HG03139 (cell line): ENCODE results near the gene POLR2E.

Experiments used
- ATAC-seq: cut with Tn5 transposase; IDR thresholded peaks from one replicate; pipeline ENCODE4 v1.9.1; 2021; ENCODE audit not compliant: unreplicated experiment

POLR2E gene

DNA sequence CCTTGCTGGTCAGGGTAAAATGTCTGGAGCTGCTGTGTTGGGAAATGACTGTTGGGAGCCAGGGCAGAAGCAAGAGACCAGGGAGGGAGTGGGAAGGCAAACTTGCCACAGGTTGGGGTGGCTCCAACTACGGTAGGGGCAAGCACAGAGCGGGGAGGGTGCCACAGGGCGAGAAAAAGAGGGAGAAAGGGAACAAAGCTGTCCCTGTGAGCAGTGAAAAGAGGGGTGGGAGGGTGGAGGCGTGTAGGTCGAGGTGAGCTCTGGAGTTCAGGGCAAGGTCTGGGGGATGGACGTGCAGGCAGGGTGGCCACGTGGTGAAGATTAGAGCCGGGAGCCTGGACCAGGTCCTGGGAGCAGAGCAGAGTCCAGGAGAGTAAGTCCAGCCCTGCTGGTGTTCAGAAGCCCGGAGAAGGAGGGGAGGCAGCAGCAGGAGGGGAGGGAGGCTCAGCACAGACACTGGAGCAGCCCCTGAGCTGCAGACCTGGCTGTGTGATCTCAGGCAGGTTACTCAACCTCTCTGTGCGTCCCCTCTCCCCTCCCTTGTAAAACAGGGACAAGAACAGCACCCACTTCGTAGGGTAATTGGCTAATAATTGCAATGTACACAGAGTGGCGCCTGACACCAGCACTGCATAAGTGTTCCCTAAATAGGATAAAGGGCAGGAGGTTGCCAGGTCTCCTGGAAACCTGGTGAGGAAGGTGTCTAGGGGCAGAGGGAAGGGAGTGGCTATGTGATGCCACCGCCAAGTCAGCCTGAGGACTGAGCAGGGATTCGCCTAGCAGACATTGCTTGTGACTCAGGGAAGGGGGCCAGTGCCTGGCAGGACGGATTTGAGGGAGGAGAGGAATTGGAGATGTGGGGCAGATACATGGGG, 3.2 kb upstream of the POLR2E start:
- ATAC-seq = no peak

DNA sequence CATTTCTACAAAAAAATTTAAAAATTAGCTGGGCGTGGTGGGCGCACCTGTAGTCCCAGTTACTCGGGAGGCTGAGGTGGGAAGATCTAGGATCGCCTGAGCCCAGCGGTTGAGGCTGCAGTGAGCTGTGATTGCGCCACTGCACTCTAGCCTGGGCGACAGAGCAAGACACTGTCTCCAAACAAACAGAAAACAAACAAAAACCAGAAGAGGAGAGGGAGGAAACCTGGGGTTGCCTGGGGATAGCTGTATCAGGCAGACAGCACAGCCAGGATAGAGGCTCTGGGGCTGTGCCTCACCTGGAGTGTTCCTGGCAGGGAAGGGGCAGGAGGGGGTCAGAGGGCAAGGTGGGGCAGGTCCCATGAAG, 2.6 kb upstream of the POLR2E start:
- ATAC-seq = no peak

DNA sequence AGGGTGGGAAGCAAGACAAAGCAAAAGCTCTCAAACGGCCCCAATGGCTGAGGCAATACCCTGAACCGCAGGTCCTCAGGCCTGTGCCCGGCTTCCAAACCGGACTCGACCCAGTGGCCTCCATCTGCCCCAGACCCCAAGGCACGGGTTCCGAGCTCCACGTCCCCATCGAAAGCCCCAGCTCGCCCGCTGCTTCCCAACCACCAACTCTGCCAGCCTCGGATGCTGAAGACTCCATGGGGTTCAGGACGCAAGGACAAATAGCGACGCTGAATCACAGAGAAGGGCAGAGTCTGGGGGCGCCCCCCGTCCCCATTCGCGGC, 559 bp downstream of the POLR2E start:
- no peak for ATAC-seq

DNA sequence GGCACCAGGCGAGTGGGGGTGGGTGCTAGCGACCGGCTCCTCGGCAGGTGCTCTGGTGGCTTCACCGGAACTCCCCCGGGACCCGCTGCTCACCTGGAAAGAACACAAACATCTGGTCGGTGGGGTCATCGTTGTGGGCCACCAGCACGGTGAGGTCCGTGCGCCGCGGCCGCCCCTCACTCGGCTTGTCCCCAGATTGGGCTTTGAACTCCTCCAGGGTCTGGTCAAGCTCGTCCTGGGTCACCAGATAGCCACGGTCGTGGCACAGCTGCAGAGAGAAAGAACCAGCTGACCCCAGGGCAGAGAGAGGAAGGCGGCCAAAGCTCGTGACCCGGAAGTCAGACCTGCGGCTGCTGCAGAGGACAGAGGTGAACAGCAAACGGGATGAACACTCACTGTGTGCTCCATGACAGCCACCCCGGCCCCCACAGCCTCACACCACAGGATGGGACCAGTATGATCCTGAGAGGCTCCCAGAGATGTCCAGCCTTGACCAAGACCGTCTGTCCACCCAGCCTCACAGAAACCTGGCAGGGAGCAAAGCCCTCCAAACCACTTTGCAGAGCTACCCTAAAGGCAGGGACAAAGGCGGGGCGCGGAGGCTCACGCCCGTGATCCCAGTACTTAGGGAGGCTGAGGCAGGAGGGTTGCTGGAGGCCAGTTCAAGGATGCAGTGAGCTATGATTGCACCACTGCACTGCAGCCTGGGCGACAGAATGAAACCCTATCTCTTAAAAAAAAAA, 1.2 kb downstream of the POLR2E start:
- no peak for ATAC-seq

DNA sequence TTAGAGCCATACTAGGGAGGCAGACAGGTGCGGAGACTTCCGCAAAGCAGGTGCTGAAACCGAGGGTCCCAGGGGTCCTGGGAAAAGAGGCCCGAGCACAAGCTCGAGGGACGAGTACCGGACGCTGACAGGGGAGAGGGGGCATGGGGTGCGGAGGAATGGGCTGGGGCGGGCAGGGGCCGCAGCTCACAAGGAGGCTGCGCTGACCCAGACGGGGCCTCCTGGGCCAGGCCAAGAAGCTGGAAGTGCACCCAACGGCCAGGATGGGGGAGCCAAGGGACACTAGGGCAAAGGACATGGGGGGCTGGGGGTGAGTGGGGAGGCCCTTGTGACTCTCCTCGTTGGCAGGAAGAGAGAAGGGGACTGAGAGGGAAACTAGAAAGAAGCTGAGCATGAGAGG, 1.8 kb downstream of the POLR2E start:
- ATAC-seq = no peak

DNA sequence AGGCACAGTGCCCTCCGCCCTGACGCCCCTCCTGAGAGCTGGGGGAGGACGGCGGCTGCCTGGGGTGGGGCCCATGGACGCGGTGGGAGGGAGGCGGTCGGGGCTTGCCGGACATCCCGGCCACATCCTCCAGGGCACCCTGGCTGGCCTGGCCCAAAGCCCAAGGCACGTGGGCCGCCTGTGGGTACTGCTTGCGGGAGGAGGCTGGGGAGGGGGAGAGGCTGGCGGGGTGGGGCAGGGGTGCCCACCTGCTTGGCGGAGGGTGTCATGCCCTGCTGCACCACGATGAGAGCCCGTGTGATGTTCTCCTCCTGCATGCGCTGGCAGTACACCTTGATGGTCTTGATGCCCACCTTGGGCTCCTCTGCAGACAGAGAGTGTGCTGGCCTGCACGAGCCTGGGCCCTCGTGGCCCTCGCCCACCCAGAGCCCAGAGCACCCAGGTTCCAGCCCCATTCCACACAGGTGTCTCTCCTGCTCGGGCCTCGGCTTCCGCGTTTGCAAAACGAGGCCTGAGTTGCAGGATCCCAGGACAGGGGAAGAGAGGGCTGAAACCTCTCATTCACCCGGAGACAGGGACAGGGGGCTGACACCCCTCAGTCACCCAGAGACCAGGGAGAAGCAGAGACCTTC, 3.5 kb downstream of the POLR2E start:
- ATAC-seq = no peak

DNA sequence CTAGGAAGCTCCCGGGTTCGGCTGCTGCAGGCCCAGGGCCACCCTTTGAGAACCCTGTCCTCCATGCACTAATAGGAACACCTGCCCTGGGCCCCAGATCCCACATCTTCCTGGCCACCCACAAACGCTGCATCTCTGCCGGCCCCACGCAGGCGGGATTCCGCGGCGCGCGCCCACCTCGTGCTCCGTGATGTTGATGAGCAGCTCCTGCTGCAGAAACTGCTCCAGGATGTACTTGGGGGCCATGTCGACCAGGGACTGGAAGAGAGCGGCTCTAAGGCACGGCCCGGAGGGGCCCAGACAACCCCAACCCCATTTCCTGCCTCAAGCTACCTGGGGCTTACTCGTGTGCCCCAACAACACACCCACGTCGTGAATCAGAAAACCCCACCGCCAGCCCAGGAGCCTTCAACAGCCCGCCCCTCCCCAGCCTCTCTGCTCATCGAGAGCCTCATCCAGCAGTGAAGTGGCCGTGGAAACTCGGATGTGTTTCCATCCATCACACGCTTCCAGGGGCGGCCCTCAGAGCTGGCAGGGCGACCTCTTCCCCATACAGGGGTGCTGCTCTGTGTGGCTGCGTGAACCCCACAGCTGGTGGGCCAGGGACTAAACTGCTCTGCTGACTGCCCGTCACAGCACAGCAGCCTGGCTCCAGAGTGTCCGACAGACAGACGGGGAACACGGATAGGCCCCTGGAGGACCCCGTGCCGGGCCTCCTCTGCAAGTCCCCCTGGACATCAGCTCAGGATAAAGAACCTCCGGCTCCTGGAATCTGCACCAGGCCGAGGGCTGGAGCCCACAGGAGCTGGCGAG, 4.2 kb downstream of the POLR2E start:
- ATAC-seq = no peak

DNA sequence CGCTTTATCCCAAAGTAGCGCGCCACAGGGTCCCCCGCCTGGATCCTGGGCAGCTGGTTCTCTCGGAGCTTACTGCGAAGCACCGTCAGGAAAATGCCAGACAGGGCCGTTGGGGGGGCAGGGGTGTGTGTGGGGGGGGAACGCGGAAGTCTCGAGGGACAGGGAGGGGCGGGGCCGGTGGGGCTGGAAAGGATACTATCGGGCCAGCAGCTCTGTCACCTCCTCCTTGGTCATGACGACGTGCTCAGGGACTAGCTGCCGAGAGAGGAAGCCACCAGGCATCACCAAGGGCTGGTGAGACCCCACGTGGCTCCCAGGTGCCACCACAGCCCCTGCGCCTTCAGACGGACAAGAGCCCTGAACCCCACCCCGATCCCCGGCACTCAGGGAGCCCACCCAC, 5.3 kb downstream of the POLR2E start:
- no peak for ATAC-seq

DNA sequence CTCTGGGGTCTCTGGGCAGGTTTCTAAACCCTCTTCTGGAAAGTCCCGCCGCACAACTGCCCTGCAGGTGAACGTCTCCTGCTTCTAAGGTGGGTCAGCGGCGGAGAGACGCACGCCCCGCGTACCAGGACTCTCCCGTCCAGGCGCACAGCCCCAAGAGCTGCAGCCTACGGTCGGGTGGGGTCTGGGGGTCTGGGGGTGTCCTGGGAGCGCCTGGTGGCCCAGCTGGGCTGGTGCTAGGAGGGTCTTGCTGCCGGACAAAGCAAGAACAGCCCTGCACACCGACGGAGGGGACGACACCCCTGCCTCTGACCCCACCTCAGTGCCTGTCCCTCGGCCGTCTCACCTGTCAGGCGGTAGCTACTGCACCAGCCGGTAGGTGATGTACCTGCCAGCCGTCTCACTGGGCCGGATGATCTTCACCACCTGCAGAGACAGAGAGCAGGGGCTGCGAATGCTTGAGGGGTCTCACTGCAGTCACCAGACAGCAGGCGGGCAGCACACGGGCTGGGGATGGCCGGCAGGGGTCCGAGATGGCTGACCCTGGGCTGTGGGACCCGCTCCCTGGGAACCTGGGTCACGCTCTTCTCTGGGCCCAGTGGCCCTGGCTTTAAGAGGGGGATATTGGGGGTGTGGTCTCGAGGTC, 5.9 kb downstream of the POLR2E start:
- no peak for ATAC-seq

DNA sequence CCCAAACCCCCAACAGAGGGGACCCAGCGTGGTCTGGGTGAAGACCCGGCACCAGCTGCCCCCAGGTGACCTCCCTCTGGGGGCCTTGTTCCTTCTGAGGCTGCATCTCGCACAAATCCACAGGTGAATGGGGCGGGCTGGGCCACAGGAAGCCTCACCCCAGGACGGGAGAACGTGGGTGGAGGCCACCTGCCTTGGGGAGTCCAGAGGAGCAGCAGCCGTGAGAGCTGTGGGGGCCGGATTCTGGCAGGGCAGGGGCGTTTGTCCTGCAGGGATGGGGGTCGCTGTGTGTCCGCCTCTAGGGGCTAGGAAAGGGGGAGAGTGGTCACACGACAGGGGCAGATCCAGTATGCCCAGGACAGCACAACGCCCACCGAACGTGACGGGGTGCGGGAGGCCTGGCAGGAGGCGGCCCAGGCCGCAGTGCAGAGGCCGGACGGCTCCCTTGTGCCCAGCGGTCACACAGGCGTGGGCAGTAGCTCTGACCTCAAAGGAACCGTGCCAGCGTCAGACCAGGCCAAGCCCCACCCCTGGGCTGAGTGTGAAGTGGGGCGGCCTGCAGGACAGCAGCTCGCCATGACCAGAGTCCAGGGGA, 6.7 kb downstream of the POLR2E start:
- no peak for ATAC-seq

DNA sequence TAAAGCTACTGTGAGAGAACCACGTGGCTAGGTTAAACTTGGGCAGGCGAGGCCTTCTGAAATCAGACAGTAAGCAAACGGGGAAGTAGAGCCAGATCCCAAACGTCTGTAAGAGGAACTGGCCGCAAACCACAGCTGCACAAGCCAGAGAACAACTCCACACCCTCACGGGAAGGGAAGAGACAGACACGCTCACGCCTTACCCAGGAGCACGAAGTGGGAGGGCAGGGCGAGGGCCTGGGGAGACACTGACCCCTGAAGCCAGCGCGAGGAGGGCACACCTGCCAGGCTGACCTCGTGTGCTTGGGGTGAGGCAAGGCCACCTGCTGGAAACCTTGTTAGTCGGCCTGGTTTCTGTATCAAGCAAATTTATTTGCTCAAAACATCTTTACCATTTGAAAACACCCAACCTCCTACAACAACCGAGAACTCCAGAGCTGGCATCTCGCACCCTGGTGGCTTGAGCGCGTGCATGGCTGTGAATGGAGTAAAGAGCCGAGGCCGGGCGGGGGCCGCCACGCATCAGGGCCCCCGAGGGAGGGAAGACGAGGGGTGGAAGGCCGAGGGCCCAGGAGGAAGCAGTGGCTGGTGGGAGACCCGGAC, 7.3 kb downstream of the POLR2E start:
- ATAC-seq = no peak

DNA sequence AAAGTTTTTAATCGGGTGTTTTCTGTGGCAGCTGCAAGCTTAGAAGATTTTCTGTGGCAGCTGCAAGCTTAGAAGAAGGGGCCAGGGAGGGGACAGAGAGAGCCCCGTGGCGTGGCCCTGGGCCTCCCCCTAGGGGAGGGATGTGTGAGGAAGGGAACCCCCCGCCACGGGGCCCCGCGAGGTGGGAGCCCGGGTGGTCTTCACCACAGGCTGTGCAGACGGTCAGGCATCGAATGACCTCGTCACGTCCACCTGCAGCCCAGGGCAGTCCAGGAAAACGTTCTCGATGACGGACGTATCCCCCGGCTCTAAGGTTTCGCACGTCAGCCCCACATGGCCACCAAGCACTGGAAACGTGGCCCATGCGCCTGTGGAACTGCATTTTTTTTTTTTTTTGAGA, 8.6 kb downstream of the POLR2E start:
- no peak for ATAC-seq

DNA sequence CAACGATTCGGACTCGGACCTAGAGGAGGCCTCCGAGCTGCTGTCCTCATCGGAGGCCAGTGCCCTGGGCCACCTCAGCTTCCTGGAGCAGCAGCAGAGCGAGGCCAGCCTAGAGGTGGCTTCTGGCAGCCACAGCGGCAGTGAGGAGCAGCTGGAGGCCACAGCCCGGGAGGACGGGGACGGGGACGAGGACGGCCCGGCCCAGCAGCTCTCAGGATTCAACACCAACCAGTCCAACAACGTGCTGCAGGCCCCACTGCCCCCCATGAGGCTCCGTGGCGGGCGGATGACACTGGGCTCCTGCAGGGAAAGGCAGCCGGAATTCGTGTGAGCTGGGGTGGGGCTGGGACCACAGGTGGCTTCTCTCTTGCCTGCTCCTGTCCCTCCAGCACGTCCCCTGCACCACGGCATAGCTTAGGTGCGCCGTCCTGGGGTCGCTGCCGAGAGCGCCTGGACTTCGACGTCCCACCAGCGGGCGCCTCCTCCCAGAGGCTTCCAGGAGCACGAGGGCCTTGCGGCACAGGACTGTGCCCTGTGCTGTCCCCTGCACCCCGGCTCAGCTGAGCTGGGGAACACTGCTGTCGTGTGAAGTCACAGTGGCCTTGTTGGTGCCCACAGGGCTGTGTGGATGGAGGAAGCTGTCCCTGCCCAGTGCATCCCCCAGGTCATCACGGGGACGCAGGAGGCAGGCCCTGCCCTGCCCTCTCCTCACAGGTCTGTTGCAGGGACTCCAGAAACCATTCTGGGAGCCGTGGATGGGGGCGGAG, 9.3 kb downstream of the POLR2E start:
- ATAC-seq = no peak

DNA sequence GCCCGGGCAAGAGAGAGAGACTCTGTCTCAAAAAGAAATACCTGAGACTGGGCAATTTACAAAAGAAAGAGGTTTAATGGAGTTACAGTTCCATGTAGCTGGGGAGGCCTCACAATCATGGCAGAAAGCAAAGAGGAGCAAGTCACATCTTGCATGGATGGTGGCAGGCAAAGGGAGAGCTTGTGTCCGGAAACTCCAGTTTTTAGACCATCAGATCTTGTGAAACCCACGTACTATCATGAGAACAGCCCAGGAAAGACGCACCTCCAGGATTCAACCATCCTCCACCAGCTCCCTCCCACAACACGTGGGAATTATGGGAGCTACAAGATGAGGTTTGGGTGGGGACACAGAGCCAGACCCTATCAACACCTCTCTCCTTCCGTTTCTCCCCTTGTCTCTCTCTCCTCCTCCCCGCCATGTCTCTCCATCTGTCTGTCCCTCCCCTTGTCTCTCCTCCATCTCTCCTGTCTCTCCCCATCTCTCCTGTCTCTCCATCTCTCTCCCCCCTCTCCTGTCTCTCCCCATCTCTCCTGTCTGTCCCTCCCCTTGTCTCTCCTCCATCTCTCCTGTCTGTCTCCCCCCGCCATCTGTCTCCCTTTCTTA, 10.0 kb downstream of the POLR2E start:
- no peak for ATAC-seq

DNA sequence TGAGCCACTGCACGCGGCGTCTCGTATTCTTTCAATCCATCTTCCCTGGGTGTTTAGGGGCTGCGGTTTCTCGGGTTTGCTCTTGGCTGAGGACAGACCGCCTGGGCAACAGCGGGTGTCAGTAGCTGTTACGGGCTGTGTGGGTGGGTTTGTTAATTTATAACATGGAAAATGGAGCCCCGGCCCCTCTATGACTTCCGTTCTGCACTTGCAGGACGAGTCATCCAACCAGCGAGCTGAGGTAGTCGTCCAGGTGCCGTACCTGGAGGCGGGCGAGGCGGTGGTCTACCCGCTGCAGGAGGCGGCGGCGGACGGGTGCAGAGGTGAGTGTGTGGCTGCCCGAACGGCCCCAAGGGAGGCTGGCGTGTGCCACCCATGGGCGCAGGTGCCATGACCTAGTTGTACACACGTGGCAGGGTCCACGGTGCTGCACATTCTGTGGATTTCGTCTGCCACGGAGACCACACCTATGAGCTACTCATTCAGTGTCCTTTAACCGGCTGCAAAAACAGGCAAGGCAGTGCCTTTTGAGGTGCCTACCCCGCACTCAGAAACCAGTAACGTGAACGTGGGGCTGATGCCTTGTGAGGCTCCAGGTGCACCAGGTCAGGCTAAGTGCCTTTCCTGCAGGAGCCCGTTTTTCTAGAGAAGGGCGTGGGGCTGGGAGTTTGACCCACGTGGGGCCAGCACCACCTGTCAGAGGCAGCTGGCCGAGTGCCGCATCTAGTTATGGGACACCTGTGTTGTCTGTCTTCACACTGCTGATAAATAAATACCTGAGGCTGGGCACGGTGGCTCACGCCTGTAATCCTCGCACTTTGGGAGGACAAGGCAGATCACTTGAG, 10.9 kb downstream of the POLR2E start:
- ATAC-seq = no peak

DNA sequence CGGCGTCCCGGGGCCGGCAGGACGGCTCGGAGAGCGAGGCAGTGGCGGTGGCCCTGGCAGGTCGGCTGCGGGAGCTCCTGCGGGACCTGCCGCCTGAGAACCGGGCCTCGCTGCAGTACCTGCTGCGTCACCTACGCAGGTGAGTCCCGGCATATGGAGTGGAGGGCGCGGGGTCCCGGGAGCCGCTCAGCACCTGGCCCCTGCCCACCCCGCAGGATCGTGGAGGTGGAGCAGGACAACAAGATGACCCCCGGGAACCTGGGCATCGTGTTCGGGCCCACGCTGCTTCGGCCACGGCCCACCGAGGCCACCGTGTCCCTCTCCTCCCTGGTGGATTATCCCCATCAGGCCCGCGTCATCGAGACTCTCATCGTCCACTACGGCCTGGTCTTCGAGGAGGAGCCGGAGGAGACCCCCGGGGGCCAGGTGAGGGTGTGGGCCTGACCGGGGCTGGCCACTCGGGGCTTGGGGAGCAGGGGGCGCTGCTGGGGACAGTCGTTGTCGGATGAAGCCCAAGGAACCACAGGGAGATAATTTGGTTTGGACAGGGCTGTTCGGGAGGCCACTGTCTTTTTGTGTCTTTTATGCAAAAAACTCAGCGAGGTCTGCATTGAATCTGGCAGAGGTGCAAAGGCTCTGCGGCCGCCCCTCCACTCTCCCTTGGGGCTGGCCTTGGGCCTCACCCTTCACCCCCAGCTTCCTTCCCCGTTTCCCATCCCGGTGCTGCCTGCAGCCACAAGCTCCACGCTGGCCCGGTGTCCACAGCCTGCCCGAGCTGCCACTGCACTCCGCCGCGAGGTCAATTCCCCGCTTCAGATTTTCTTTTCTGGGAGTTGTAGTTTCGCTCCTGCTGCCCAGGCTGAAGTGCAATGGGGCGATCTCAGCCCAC, 12.0 kb downstream of the POLR2E start:
- ATAC-seq = no peak
